ENCODE measurements around the gene CTNND1. TPM values are rescaled to one million over a fixed set of nuclear protein-coding genes. Genes with fewer than 3 reads are reported as not detected.

The CTNND1 gene
- total RNA-seq, result 227 and 279 TPM in 2 replicates

GRCh38 chr11:57761301-57762234 lies at the start of gene CTNND1:
Gene CTNND1, plus strand, starts transcription at chr11:57761802. Its CDS starts 29,677 bp downstream, at chr11:57791479.

DNA sequence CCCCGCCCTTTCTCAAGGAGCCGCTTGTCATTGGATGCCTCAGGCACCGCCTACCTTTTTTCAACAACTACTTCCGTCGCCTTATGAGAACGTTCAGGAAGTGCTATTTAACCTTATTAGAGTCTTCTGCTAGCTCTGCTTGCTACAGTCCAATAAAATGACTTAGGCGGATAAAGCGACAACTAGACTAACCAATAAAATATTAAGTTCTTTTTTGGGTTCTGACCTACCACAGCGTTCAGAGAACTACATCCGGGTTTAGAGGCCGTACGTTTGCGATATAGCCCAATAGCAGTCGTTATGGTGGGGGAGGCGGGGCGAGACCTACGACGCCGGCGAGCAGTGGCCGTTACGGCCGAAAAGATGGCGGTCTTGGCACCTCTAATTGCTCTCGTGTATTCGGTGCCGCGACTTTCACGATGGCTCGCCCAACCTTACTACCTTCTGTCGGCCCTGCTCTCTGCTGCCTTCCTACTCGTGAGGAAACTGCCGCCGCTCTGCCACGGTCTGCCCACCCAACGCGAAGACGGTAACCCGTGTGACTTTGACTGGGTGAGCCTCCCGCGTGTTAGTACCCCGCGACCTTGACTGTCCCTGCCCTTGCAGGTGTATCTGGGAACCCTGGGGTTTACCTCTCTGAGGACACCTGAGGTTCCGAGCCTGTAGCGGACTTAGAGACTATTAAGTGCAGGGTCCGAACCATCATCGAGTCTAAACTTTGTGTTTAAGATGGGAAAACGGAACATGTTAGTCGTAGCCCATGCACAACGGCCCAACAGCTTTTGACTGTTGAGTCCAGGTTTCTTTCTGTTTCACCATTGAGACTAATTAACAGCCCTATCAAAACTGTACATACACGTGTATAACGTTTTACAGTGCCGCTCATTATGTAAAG lies 49.1 kb upstream of the CTNND1 start, which contains the start of gene TMX2:
Gene TMX2, plus strand, starts transcription at position 338 of the 895 bp plus-strand sequence. Its CDS starts 26 bp downstream, at position 364.

GRCh38 chr11:57741132-57742086 lies 20.2 kb upstream of the CTNND1 start, which contains the start of gene SELENOH:
Gene SELENOH, plus strand, starts transcription at chr11:57741491. Its CDS starts 105 bp downstream, at chr11:57741596.

DNA sequence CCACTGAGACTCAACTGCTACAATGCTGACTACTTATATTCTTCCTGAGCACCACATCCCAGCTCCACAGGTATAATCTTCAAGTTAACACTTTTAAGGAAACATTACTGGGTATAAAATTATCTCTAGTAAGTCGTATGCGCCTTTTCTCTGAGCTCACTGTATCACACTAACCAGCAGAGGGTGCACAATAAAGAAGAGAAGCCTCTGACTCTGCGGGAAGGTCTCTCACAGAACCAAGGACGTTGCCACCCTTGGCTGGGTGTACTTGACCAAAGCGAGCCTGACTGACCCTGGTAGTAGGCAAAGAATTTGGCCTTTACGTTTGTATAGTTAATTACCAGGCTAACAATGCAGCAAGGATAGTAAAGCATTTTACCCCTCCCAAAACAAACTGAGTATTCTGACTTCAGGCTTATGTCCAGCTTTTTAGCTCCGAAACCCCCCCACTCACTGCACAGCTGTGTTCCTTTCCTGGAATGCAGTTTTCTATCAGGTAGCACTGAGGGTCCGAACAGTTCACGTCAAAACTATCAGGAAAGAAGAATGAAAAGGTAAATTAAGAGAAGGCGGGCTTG lies 9.8 kb upstream of the CTNND1 start, which contains the start of gene BTBD18:
Gene BTBD18, minus strand, starts transcription at position 144 of the 578 bp plus-strand sequence. CDS start 631 bp downstream, outside the sequence.

Other genes starting within 250 kb of the CTNND1 start
- gene SLC43A1, start 246.1 kb upstream of the CTNND1 start, total RNA-seq, result 13.5 and 22.3 TPM in 2 replicates
- 33.8 and 35.8 TPM in 2 replicates for gene TIMM10, start 231.0 kb upstream of the CTNND1 start, total RNA-seq
- gene SMTNL1, start 224.2 kb upstream of the CTNND1 start, total RNA-seq, result not detected in 2 replicates
- 32.1 and 39.1 TPM in 2 replicates for gene UBE2L6, start 194.1 kb upstream of the CTNND1 start, total RNA-seq
- gene SERPING1, start 164.1 kb upstream of the CTNND1 start, total RNA-seq, result not detected in 2 replicates
- 0.09 and 0.11 TPM in 2 replicates for gene YPEL4, start 111.9 kb upstream of the CTNND1 start, total RNA-seq
- 18.7 and 20.9 TPM in 2 replicates for gene CLP1, start 104.0 kb upstream of the CTNND1 start, total RNA-seq
- gene ZDHHC5, start 93.7 kb upstream of the CTNND1 start, total RNA-seq, result 33.7 and 35.9 TPM in 2 replicates
- gene MED19, start 49.6 kb upstream of the CTNND1 start, total RNA-seq, result 9.3 and 12.0 TPM in 2 replicates
- gene TMX2, start 49.2 kb upstream of the CTNND1 start, total RNA-seq, result 40.3 and 45.0 TPM in 2 replicates
- gene SELENOH, start 20.3 kb upstream of the CTNND1 start, total RNA-seq, result 82.9 and 85.4 TPM in 2 replicates
- gene BTBD18, start 10.0 kb upstream of the CTNND1 start, total RNA-seq, result not detected in 2 replicates